ENCODE data around the gene CGB1. TPM values are rescaled to one million over a fixed set of nuclear protein-coding genes. Genes with fewer than 3 reads are reported as not detected.
"Not testable (repeated sequence)": the region's sequence is repeated elsewhere in the genome, so short reads cannot be mapped to it uniquely, and the experiment has no call there.

CGB1 gene
- total RNA-seq, 1 experiment from 2014 or later = not detected

DNA sequence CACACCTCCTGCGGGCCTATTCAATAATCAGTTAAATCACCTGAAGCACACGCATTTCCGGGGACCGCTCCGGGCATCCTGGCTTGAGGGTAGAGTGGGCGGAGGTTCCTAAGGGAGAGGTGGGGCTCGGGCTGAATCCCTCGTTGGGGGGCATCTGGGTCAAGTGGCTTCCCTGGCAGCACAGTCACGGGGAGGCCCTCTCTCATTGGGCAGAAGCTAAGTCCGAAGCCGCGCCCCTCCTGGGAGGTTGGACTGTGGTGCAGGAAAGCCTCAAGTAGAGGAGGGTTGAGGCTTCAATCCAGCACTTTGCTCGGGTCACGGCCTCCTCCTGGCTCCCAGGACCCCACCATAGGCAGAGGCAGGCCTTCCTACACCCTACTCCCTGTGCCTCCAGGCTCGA lies 6.9 kb upstream of the CGB1 start, which contains the start of gene CGB5:
TSS of gene CGB5 (plus strand) at position 301 of the 400 bp plus-strand sequence. CDS start 362 bp downstream, outside the sequence.
- H3K4ac ChIP-seq (ENCODE audit: low read depth, low read length); H3K4me3 Mint-ChIP-seq; H2BK5ac ChIP-seq (ENCODE audit: insufficient read length, low read length); H3K27ac Mint-ChIP-seq; H3K9me3 ChIP-seq (ENCODE audit: control insufficient read depth, low read depth, low read length); H3K23ac ChIP-seq (ENCODE audit: insufficient read length, low read depth, low read length); H2AK5ac ChIP-seq (ENCODE audit: insufficient read length, low read length); H3K27me3 ChIP-seq (ENCODE audit: insufficient read depth, low read length); H3K18ac ChIP-seq (ENCODE audit: insufficient read length, low read depth, low read length); DNase-seq; H3K9ac ChIP-seq (ENCODE audit: extremely low read depth, insufficient read length, low read length); H2BK20ac ChIP-seq (ENCODE audit: low read depth, low read length, poor library complexity, severe bottlenecking); H3K27ac ChIP-seq (ENCODE audit: insufficient read length, low read depth, low read length); H2AFZ ChIP-seq (ENCODE audit: low read length); H2BK12ac ChIP-seq (ENCODE audit: insufficient read length, low read depth, low read length); H2BK120ac ChIP-seq (ENCODE audit: low read depth, low read length, poor library complexity, severe bottlenecking); H3K56ac ChIP-seq (ENCODE audit: insufficient read length, low read depth, low read length); H3K23me2 ChIP-seq (ENCODE audit: insufficient read length, low read depth, low read length, poor library complexity, severe bottlenecking); H3T11ph ChIP-seq (ENCODE audit: low read length); H3K14ac ChIP-seq (ENCODE audit: insufficient read depth, low read length); H3K4me1 Mint-ChIP-seq; H3K9me3 Mint-ChIP-seq; H4K20me1 ChIP-seq (ENCODE audit: control insufficient read depth, insufficient read depth, insufficient read length); H2BK15ac ChIP-seq (ENCODE audit: low read depth, low read length); H3K79me1 ChIP-seq (ENCODE audit: insufficient read depth, low read depth, low read length, poor library complexity, severe bottlenecking); H3K4me2 ChIP-seq (ENCODE audit: insufficient read depth, insufficient read length, low read length); H4K91ac ChIP-seq (ENCODE audit: insufficient read length, low read depth, low read length); H3K36me3 Mint-ChIP-seq (ENCODE audit: insufficient read depth in 1 of 3, low read depth in 3 of 3); H3K4me1 ChIP-seq (ENCODE audit: insufficient read depth, low read length); H3K79me2 ChIP-seq (ENCODE audit: insufficient read depth, low read length); H4K5ac ChIP-seq (ENCODE audit: insufficient read length, low read depth, low read length); H4K8ac ChIP-seq (replicated peaks; ENCODE audit: insufficient read length, low read depth, low read length): not testable (repeated sequence)
- H3K27me3 Mint-ChIP-seq (ENCODE audit: low read depth) = peaks cover 22% of the 10 kb centered on the region
- no CpG with 5 or more reads among the region's 15 CpGs for WGBS (ENCODE audit: extremely low coverage, insufficient read length, low lambda C conversion rate)

DNA sequence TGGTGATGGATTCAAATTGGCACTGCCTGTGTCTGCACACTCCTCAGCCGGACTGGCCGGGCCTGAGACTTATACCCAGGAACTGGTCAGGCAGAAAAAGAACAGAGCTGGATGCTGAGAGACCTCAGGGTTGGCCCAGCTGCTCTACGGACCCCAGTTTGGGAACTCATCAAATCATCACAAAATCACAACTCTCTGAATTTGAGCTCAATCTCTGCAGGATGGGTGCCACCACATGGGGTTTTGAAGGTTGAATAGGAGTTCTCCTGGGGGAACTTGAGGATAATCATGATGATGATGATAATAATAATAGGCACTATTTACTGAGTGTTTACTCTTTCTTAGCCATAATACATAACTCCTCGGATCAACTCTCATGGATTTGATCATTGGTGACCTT lies 6.0 kb upstream of the CGB1 start:
- not testable (repeated sequence) for DNase-seq; H3K4me3 Mint-ChIP-seq; H2BK120ac ChIP-seq (ENCODE audit: low read depth, low read length, poor library complexity, severe bottlenecking); H3K4me1 Mint-ChIP-seq; H3K4me2 ChIP-seq (ENCODE audit: insufficient read depth, insufficient read length, low read length); H2BK12ac ChIP-seq (ENCODE audit: insufficient read length, low read depth, low read length); H3T11ph ChIP-seq (ENCODE audit: low read length); H4K8ac ChIP-seq (replicated peaks; ENCODE audit: insufficient read length, low read depth, low read length); H3K23me2 ChIP-seq (ENCODE audit: insufficient read length, low read depth, low read length, poor library complexity, severe bottlenecking); H3K23ac ChIP-seq (ENCODE audit: insufficient read length, low read depth, low read length); H3K27ac Mint-ChIP-seq; H2AFZ ChIP-seq (ENCODE audit: low read length); H4K5ac ChIP-seq (ENCODE audit: insufficient read length, low read depth, low read length); H3K14ac ChIP-seq (ENCODE audit: insufficient read depth, low read length); H4K20me1 ChIP-seq (ENCODE audit: control insufficient read depth, insufficient read depth, insufficient read length); H3K18ac ChIP-seq (ENCODE audit: insufficient read length, low read depth, low read length); H3K56ac ChIP-seq (ENCODE audit: insufficient read length, low read depth, low read length); H3K9ac ChIP-seq (ENCODE audit: extremely low read depth, insufficient read length, low read length); H2BK20ac ChIP-seq (ENCODE audit: low read depth, low read length, poor library complexity, severe bottlenecking); H3K27me3 ChIP-seq (ENCODE audit: insufficient read depth, low read length); H3K9me3 Mint-ChIP-seq; H4K91ac ChIP-seq (ENCODE audit: insufficient read length, low read depth, low read length); H3K79me1 ChIP-seq (ENCODE audit: insufficient read depth, low read depth, low read length, poor library complexity, severe bottlenecking); H3K4ac ChIP-seq (ENCODE audit: low read depth, low read length); H3K27ac ChIP-seq (ENCODE audit: insufficient read length, low read depth, low read length); H3K4me1 ChIP-seq (ENCODE audit: insufficient read depth, low read length); H3K9me3 ChIP-seq (ENCODE audit: control insufficient read depth, low read depth, low read length); H2BK5ac ChIP-seq (ENCODE audit: insufficient read length, low read length); H2BK15ac ChIP-seq (ENCODE audit: low read depth, low read length); H3K36me3 Mint-ChIP-seq (ENCODE audit: insufficient read depth in 1 of 3, low read depth in 3 of 3); H2AK5ac ChIP-seq (ENCODE audit: insufficient read length, low read length); H3K79me2 ChIP-seq (ENCODE audit: insufficient read depth, low read length)
- no CpG with 5 or more reads among the region's 4 CpGs for WGBS (ENCODE audit: extremely low coverage, insufficient read length, low lambda C conversion rate)
- H3K27me3 Mint-ChIP-seq (ENCODE audit: low read depth) = peaks cover 25% of the 10 kb centered on the region

Measured in H9 (cell line).